Esophagus squamous epithelium (tissue), 5 donors: ENCODE data around the gene THSD7A. TPM values are rescaled to one million over a fixed set of nuclear protein-coding genes. Genes with fewer than 3 reads are reported as not detected.

Experiments used
- DNase-seq: peaks from one replicate; lab custom pipeline; 2025; lab: John Stamatoyannopoulos, UW
- H3K27ac ChIP-seq, 4 donors: fragments of 200-600 bp; sonication (generic); one replicate each; pipeline ENCODE4 v1.5.1; 2016 to 2019; ENCODE audit warnings: mild to moderate bottlenecking in 1 of 4
- H3K27me3 ChIP-seq, 4 donors: fragments of 200-600 bp; sonication (generic); 1 replicate in 3 of 4; 2 replicates in 1 of 4; pipeline versions ENCODE4 v1.5.1 to v1.6.0; 2017 to 2021; ENCODE audit warnings: antibody characterized with exemption in 1 of 4
- H3K36me3 ChIP-seq, 3 donors: fragments of 200-600 bp; sonication (generic); one replicate each; pipeline ENCODE4 v1.5.1; 2016 to 2019
- H3K4me1 ChIP-seq, 3 donors: fragments of 200-600 bp; sonication (generic); one replicate each; pipeline ENCODE4 v1.5.1; 2017 to 2019
- H3K4me3 ChIP-seq, 4 donors: fragments of 200-600 bp; sonication (generic); 1 replicate in 3 of 4; 2 replicates in 1 of 4; pipeline ENCODE4 v1.5.1; 2016 to 2019; ENCODE audit warnings: mild to moderate bottlenecking in 2 of 4, moderate library complexity in 1 of 4
- H3K9me3 ChIP-seq, 3 donors: fragments of 200-600 bp; sonication (generic); one replicate each; pipeline ENCODE4 v1.5.1; 2016 to 2019
- POLR2A ChIP-seq, 4 donors: fragments of 450-650 bp; IDR thresholded peaks; one replicate each; pipeline ENCODE4 v1.6.1; 2017; ENCODE audit warnings: antibody characterized with exemption in 4 of 4, mild to moderate bottlenecking in 4 of 4, moderate library complexity in 3 of 4
- WGBS, 2 donors: methylation state at CpG; one replicate each; pipeline ENCODE4 v1.1.5; 2018; 5-methylcytosine and 5-hydroxymethylcytosine counted together
- intact Hi-C: fragments of 100-400 bp; cut with DNase I; formaldehyde crosslinking; loops from one replicate; pipeline ENCODE4 v1.15.0; 2022
- total RNA-seq, 4 donors: library from RNA; depleted of rRNA; stranded (reverse); fragments of >200 nt; gene quantifications; one replicate each; pipeline ENCODE4 v1.1.0, GENCODE V29; 2016
- TF ChIP-seq, protein P1 (sequence below), 6 experiments: fragments of 450-650 bp in 4 of 6; fragments of 200-600 bp in 2 of 6; sonication (generic) in 2 of 6; IDR thresholded peaks; one replicate each; pipeline ENCODE4 v1.5.1; 2016 to 2019; ENCODE audit warnings: antibody characterized with exemption in 6 of 6, mild to moderate bottlenecking in 4 of 6, moderate library complexity in 4 of 6
- donor health status: DM: yes; HTN: yes; CAD: no.

THSD7A gene
- total RNA-seq, 4 donors from 2014 or later: 0.57 to 2.5 (median 1.4) TPM; not detected in 1

DNA sequence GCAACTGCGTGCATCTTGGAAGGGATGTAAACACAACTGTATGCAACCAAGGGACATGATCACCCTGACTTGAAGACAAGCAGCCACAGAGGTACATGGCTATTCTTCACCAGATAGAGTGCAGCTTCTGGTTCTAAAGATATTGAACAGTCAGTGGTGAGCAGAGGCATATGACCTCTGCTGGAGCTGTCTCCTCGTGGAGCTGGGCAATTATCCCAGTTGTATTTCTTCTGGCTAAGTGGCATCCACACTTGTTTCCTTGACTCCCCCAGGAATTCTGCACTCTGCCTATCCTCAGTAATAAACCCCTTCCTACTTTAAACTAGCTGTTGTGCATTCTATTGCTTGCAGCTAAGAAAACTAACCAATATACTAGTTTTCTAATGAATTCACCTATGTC, 216.8 kb downstream of the THSD7A start:
- no peaks in the 10 kb centered on the region for H3K27me3 ChIP-seq
- no peaks in the 10 kb centered on the region for H3K9me3 ChIP-seq
- DNase-seq: no peak
- H3K36me3 ChIP-seq: no peaks in the 10 kb centered on the region
- no peak overlapping the region for H3K4me3 ChIP-seq
- TF ChIP-seq, protein P1, sequence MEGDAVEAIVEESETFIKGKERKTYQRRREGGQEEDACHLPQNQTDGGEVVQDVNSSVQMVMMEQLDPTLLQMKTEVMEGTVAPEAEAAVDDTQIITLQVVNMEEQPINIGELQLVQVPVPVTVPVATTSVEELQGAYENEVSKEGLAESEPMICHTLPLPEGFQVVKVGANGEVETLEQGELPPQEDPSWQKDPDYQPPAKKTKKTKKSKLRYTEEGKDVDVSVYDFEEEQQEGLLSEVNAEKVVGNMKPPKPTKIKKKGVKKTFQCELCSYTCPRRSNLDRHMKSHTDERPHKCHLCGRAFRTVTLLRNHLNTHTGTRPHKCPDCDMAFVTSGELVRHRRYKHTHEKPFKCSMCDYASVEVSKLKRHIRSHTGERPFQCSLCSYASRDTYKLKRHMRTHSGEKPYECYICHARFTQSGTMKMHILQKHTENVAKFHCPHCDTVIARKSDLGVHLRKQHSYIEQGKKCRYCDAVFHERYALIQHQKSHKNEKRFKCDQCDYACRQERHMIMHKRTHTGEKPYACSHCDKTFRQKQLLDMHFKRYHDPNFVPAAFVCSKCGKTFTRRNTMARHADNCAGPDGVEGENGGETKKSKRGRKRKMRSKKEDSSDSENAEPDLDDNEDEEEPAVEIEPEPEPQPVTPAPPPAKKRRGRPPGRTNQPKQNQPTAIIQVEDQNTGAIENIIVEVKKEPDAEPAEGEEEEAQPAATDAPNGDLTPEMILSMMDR (IDR thresholded peaks at IDR 0.05): no peak
- no peak for TF ChIP-seq POLR2A (IDR thresholded peaks at IDR 0.05)
- H3K27ac ChIP-seq: no peak overlapping the region
- intact Hi-C loops: no loop called here
- H3K4me1 ChIP-seq: no peaks in the 10 kb centered on the region
- WGBS, 2 donors: 46 to 70% methylated on average over 2 of the region's 2 CpGs

- WGBS, 2 donors: 72% methylated on average over 5 of the region's 5 CpGs
- intact Hi-C loops: no loop called here
- no peak overlapping the region for H3K4me3 ChIP-seq
- H3K9me3 ChIP-seq: no peaks in the 10 kb centered on the region
- no peaks in the 10 kb centered on the region for H3K27me3 ChIP-seq
- H3K4me1 ChIP-seq: no peaks in the 10 kb centered on the region
- DNase-seq: no peak
- H3K36me3 ChIP-seq: no peaks in the 10 kb centered on the region
- no peak overlapping the region for H3K27ac ChIP-seq
- TF ChIP-seq, protein P1 (IDR thresholded peaks at IDR 0.05): no peak
- no peak for TF ChIP-seq POLR2A (IDR thresholded peaks at IDR 0.05)
Observed at GRCh38 chr7:11613292-11613930, 218.6 kb downstream of the THSD7A start.

GRCh38 chr7:11612737-11613136, 219.3 kb downstream of the THSD7A start:
- TF ChIP-seq, protein P1 (IDR thresholded peaks at IDR 0.05): no peak
- no peak for TF ChIP-seq POLR2A (IDR thresholded peaks at IDR 0.05)
- no peaks in the 10 kb centered on the region for H3K4me1 ChIP-seq
- intact Hi-C loops: no loop called here
- WGBS, 2 donors: 16 to 29% methylated on average over 1 of the region's 1 CpG
- no peak for DNase-seq
- H3K36me3 ChIP-seq: no peaks in the 10 kb centered on the region
- no peaks in the 10 kb centered on the region for H3K27me3 ChIP-seq
- no peak overlapping the region for H3K27ac ChIP-seq
- H3K9me3 ChIP-seq: no peaks in the 10 kb centered on the region
- no peak overlapping the region for H3K4me3 ChIP-seq

DNA sequence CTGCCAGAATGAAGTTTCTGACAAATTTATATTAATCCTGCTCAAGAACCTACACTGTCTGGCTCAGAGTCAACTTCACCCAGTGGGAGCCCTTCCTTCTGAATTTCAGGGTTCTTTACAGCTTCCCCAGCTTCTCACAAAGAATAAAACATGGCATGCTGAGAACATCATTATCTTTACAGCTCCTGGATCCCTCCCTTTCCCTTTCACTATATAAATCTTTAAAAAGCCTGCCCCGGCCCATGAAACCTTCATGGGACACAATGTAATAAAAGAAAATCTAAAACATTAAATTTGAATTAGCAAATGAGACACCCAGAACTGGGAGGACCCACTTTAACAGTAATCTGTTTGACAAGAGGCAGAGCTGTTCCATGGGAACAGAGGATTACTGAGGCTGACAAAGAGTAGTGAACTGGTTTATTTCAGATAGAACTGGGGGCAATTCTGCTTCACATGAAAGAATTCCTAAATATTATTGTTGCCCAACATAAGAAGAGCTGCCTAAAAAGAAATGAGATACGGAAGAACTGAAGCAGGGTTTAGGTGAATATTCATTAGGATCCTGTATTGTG, 222.8 kb downstream of the THSD7A start:
- no peak for TF ChIP-seq POLR2A (IDR thresholded peaks at IDR 0.05)
- TF ChIP-seq, protein P1 (IDR thresholded peaks at IDR 0.05): no peak
- intact Hi-C loops: no loop called here
- WGBS, 2 donors: 54 to 60% methylated on average over 2 of the region's 2 CpGs
- Histone ChIP-seq H3K36me3 (no peaks in the 10 kb centered on the region), H3K4me1 (no peaks in the 10 kb centered on the region), H3K27me3 (no peaks in the 10 kb centered on the region), H3K4me3 (no peak overlapping the region), H3K27ac (no peak overlapping the region), H3K9me3 (no peaks in the 10 kb centered on the region)
- no peak for DNase-seq

- no peak for TF ChIP-seq POLR2A (IDR thresholded peaks at IDR 0.05)
- TF ChIP-seq, protein P1 (IDR thresholded peaks at IDR 0.05): no peak
- 19 to 22% methylated on average over 2 of the region's 2 CpGs for WGBS, 2 donors
- no peak for DNase-seq
- Histone ChIP-seq H3K4me1 (no peaks in the 10 kb centered on the region), H3K27ac (no peak overlapping the region), H3K9me3 (no peaks in the 10 kb centered on the region), H3K27me3 (no peaks in the 10 kb centered on the region), H3K4me3 (no peak overlapping the region), H3K36me3 (no peaks in the 10 kb centered on the region)
- intact Hi-C loops: no loop called here
Observed at GRCh38 chr7:11607686-11608085, 224.3 kb downstream of the THSD7A start.
